GM12891 (cell line): ENCODE data around the gene NPAS2.

Experiments used
- DNase-seq: peaks from one replicate; pipeline ENCODE4 v3.0.0; 2011; ENCODE audit warnings: low spot score; ENCODE audit not compliant: insufficient read length
- FAIRE-seq: peaks from 2 replicates; lab custom pipeline; 2011; peaks lifted over from hg19 to GRCh38; lab: Jason Lieb, UNC
- PAX5 ChIP-seq: IDR thresholded peaks from 2 replicates; pipeline ENCODE4 v1.6.1; 2011; ENCODE audit warnings: low read length, moderate library complexity, mild to moderate bottlenecking; ENCODE audit not compliant: insufficient read depth, severe bottlenecking
- POLR2A ChIP-seq: IDR thresholded peaks from 2 replicates; pipeline ENCODE4 v1.6.1; 2011; ENCODE audit warnings: low read depth, low read length, control low read depth
- POLR2AphosphoS5 ChIP-seq: IDR thresholded peaks from 2 replicates; pipeline ENCODE4 v1.6.1; 2011; ENCODE audit warnings: low read depth, low read length, control low read depth
- POU2F2 ChIP-seq: IDR thresholded peaks from 2 replicates; pipeline ENCODE4 v1.6.1; 2011; ENCODE audit warnings: low read depth, mild to moderate bottlenecking, control low read depth, low read length, moderate library complexity
- SPI1 ChIP-seq: IDR thresholded peaks from 2 replicates; pipeline ENCODE4 v1.6.1; 2011; ENCODE audit warnings: low read depth, low read length, control low read depth
- TAF1 ChIP-seq: IDR thresholded peaks from 2 replicates; pipeline ENCODE4 v1.6.1; 2011; ENCODE audit warnings: low read depth, low read length, control low read depth

Gene NPAS2

DNA sequence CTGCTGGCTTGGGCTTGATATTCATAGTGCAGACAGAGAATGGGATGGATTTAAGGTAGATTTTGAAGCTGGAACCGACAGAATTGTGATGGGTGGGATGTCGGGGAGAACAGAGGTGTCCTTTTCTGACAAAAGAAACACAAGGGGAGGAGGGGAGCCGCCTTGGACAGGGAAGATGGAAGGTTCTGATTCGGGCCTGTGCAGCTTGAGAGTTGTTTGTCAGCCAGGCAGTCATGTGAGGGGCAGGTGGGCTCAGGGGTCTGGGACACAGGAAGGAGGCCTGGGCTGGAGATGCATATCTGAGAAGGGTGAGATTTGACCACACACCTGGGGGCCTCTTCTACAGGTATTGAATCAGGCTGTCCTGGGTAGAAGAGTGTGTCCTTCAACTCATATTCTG, 41.4 kb downstream of the NPAS2 start:
- DNase-seq, result no peak
- TF ChIP-seq PAX5 (no peak), POLR2A (no peak), POU2F2 (no peak), POLR2AphosphoS5 (no peak), TAF1 (no peak), SPI1 (no peak)
- no peak for FAIRE-seq

DNA sequence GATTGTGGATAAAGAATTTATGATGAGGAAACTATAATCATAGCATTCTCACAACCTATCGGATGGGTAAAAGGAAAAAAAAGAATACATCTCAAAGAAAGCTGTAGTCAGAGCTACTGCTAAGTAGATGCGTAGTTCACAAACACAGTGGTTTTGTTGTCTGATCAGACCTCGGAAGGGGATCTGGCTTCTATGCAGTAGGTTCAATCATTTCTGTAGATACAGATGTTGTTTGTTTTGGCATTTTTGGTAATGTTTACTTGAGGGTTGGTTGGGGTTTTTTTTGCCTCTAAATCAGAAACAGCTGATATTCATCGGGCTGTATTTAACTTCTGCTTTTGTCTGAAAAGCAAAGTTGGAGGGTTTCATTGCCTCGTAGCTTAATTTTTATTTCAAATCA, 42.1 kb downstream of the NPAS2 start:
- DNase-seq, result no peak
- FAIRE-seq, result no peak
- TF ChIP-seq TAF1, result no peak
- no peak for TF ChIP-seq SPI1
- no peak for TF ChIP-seq POLR2A
- TF ChIP-seq PAX5, result no peak
- TF ChIP-seq POLR2AphosphoS5, result no peak

GRCh38 chr2:100865816-100866460, 46.0 kb downstream of the NPAS2 start:
- no peak for FAIRE-seq
- no peak for DNase-seq
- TF ChIP-seq POU2F2 (no peak), POLR2AphosphoS5 (no peak), TAF1 (no peak), SPI1 (no peak), POLR2A (no peak), PAX5 (no peak)

DNA sequence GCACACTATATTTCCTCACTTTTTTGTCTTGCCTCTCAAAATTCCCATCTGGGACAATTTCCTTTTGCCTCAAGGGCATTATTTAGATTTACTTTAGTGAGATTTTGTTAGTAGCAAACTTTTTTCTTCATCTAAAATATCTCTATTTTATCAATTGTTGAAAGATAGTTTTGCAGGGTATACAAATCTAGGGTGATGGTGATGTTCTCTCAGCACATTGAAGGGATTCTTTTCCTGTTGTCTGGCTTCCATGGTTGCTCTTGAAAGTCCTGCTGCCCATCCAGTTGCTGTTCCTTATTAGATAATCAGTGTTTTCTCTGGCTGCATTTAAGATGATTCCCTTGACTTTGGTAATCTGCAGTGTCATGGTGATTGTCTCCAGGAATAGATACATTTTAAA, 48.1 kb downstream of the NPAS2 start:
- no peak for FAIRE-seq
- TF ChIP-seq POLR2AphosphoS5 (no peak), POU2F2 (no peak), PAX5 (no peak), POLR2A (no peak), TAF1 (no peak), SPI1 (no peak)
- no peak for DNase-seq

DNA sequence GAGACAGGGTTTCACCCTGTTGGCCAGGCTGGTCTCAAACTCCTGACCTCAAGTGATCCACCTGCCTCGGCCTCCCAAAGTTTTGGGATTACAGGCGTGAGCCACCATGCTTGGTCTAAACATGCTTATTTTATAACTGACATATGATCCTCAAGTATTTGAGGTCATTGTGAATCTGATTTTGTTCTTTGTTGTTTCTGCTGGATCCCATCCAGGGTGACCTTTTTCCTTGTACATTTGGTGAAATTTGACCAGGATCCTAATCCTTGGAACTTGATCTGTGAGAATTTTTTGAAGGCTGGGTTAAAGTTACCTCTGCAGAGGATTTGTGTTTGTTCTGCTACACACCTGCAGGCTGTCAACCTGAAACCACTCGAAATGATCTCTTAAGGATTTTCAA, 49.2 kb downstream of the NPAS2 start:
- no peak for FAIRE-seq
- TF ChIP-seq SPI1 (no peak), POLR2A (no peak), TAF1 (no peak), POLR2AphosphoS5 (no peak), PAX5 (no peak), POU2F2 (no peak)
- no peak for DNase-seq

DNA sequence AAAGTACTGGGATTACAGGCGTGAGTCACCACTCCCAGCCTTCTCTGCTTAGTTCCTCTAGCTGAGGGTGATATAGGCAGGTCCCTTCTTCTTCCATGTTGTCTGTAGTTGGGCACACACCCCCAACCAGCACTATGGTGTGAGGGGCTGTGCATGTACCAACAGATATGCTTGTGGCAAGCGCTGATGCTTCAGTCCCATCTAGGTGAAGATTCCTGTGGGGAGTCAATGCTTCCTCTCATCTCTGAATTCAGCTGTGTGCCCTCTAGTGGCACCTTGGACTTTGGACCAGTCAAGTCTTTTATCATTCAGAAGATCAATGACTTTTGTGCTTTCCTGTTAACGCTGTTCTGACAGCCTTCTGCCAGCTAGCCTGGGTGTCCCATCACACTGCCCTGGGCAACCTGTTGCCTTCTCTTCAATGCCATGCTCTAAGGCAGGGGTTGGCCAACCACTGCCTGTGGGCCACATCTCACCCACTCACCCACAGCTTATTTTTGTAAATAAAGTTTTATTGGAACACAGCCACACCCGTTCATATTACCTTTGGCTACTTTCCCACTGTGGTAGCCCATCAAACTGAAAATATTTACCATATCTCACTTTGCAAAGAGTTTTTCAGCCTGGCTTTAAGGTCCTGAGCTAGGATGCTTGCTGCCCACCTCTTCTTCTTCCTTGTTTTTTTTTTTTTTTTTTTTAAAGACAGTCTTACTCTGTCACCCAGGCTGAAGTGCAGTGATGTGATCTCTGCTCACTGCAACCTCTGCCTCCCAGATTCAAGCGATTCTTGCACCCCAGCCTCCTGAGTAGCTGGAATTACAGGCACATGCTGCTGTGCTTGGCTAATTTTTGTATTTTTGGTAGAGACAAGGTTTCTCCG, 51.0 kb downstream of the NPAS2 start:
- DNase-seq (no peak), FAIRE-seq (no peak)
- no peak for TF ChIP-seq POLR2AphosphoS5
- TF ChIP-seq PAX5, result no peak
- TF ChIP-seq POLR2A, result no peak
- no peak for TF ChIP-seq POU2F2
- no peak for TF ChIP-seq TAF1
- TF ChIP-seq SPI1, result no peak

DNA sequence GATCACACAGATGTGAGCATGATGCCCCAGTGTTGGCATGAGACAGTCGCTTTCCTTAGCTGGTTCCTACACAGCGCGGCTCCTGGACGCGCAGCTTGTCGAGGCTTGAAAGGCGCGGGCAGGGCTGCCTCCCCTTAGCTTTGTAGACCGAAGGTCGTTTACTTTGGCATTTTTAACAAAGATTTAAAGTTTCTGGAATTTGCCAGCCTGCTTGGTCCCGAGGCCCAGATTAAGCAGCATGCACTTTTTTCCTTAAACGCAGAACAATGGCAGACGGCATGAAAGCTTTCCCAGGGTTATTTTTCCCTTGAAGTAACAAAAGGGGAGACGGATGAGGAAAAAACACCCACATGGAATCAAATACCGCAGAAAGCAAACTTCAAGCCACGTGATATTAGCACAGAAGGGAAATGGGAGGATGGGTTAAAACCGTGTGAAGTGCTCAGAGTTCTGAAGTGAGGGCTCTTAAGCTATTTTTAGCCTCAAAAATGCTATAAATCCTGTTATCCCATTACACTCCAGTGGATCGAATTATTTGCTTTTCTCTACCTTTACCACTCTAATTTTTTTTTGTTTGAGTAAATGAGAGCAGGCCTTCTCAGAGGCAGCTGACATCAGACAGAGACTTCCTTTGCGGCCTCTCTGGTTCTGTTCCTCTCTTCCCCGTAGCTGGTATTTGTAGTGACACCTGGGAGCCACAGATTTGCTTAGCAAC, 55.7 kb downstream of the NPAS2 start:
- no peak for TF ChIP-seq POLR2A
- no peak for TF ChIP-seq TAF1
- no peak for TF ChIP-seq SPI1
- TF ChIP-seq POLR2AphosphoS5, result no peak
- TF ChIP-seq PAX5, result no peak
- TF ChIP-seq POU2F2, result no peak
- FAIRE-seq, result no peak

GRCh38 chr2:100876231-100876860, 56.4 kb downstream of the NPAS2 start:
- TF ChIP-seq POLR2A (no peak), POU2F2 (no peak), PAX5 (no peak), SPI1 (no peak), TAF1 (no peak), POLR2AphosphoS5 (no peak)
- DNase-seq (no peak), FAIRE-seq (no peak)

More for the DNA sequence above, 55.7 kb downstream of the NPAS2 start:
- DNase-seq, result no peak

GRCh38 chr2:100877555-100877954, 57.6 kb downstream of the NPAS2 start:
- DNase-seq (no peak), FAIRE-seq (no peak)
- TF ChIP-seq PAX5 (no peak), POLR2A (no peak), TAF1 (no peak)
